Heart left ventricle (tissue), 16 donors: ENCODE results near the gene NXNL2. TPM values are rescaled to one million over a fixed set of nuclear protein-coding genes. Genes with fewer than 3 reads are reported as not detected.

Experiments used
- ATAC-seq, 4 donors: fragments of 200-7000 bp; cut with Tn5 transposase; one replicate each; pipeline ENCODE4 v1.9.1; 2020 to 2022; ENCODE audit warnings: moderate library complexity in 4 of 4, mild to moderate bottlenecking in 3 of 4, moderate number of reproducible peaks in 1 of 4
- DNase-seq, 5 donors: peaks; one replicate each; pipeline ENCODE4 v3.0.0-alpha.2; 2020
- H3K27ac ChIP-seq, 12 donors: fragments of 200-600 bp; sonication (generic) in 4 of 12; one replicate each; pipeline versions ENCODE4 v1.5.0 to v1.8.0; 2016 to 2022; ENCODE audit warnings: mild to moderate bottlenecking in 2 of 12
- H3K27me3 ChIP-seq, 9 donors: fragments of 200-600 bp; sonication (generic) in 2 of 9; one replicate each; pipeline versions ENCODE4 v1.5.1 to v1.8.0; 2016 to 2022; ENCODE audit warnings: mild to moderate bottlenecking in 3 of 9
- H3K36me3 ChIP-seq, 9 donors: fragments of 200-600 bp; sonication (generic) in 2 of 9; one replicate each; pipeline versions ENCODE4 v1.5.0 to v1.8.0; 2018 to 2022; ENCODE audit warnings: mild to moderate bottlenecking in 2 of 9
- H3K4me1 ChIP-seq, 12 donors: fragments of 200-600 bp; sonication (generic) in 4 of 12; one replicate each; pipeline versions ENCODE4 v1.5.0 to v1.8.0; 2016 to 2022; ENCODE audit warnings: mild to moderate bottlenecking in 3 of 12
- H3K4me3 ChIP-seq, 12 donors: fragments of 200-600 bp; sonication (generic) in 4 of 12; one replicate each; pipeline versions ENCODE4 v1.5.0 to v1.8.0; 2017 to 2022; ENCODE audit warnings: mild to moderate bottlenecking in 9 of 12, moderate library complexity in 4 of 12
- H3K9me3 ChIP-seq, 12 donors: fragments of 200-600 bp; sonication (generic) in 4 of 12; one replicate each; pipeline versions ENCODE4 v1.5.0 to v1.8.0; 2016 to 2022; ENCODE audit warnings: mild to moderate bottlenecking in 1 of 12
- POLR2A ChIP-seq, 2 donors: fragments of 450-650 bp; IDR thresholded peaks; one replicate each; pipeline ENCODE4 v1.6.1; 2017; ENCODE audit warnings: antibody characterized with exemption in 2 of 2, mild to moderate bottlenecking in 2 of 2, moderate library complexity in 2 of 2
- WGBS, 4 donors: extraction: QIAGEN DNeasy Blood & Tissue Kit in 2 of 4; methylation state at CpG; one replicate each; pipeline versions ENCODE4 v1.1.5 to v1.1.7; 2013 to 2018; 5-methylcytosine and 5-hydroxymethylcytosine counted together
- intact Hi-C, 10 donors: fragments of 100-400 bp; cut with DNase I; formaldehyde crosslinking; loops; one replicate each; pipeline versions ENCODE4 v1.11.1 to v1.14.2; 2022
- polyA plus RNA-seq, 2 donors: library from polyadenylated mRNA; stranded (reverse); fragments of 200-250 nt; gene quantifications; one replicate each; pipeline ENCODE4 v1.2.3, GENCODE V29; 2013
- total RNA-seq, 9 donors: library from RNA; depleted of rRNA in 2 of 9; stranded (reverse); fragments of >200 nt in 2 of 9; fragmentation: NEBNext Ultra II Directional in 3 of 9; extraction: Animal tissue kit (Norgen Biotek cat#: 25700) in 3 of 9; gene quantifications; one replicate each; pipeline versions ENCODE4 v1.1.0 to v1.2.4, GENCODE V29; 2016 to 2023
- TF ChIP-seq, protein P1 (sequence below), 12 donors: fragments of 200-600 bp; sonication (generic) in 4 of 12; IDR thresholded peaks; one replicate each; pipeline versions ENCODE4 v1.5.0 to v1.8.0; 2018 to 2022; ENCODE audit warnings: antibody characterized with exemption in 12 of 12, mild to moderate bottlenecking in 5 of 12
- donor health status: ischemic (EF 13 %, LVEDD 7.1; RV severe dilation, severe dysfunction).
- donor health status: healthy with polysubstance abuse.
- donor health status: DM: no; HTN: yes; CAD: no.
- donor health status: DM: no; HTN: no; CAD: no.
- donor health status: ischemic (EF 25% LVEDD 6.9; RV normal size, moderate dysfunction).
- donor health status: ischemic (EF 25% LVEDD 5.7; RV mildly dilated, moderate dysfunction).
- donor health status: healthy.
- donor health status: DM: yes; HTN: yes; CAD: no.
- donor health status: ischemic (EF 35%, LVEDD 5.7; RV mildly dilated, moderate dysfunction).
- donor health status: nonischemic (EF 11% LVEDD 7.7; RV severe dilation, severe dysfunction).
- donor health status: DM: yes; HTN: yes; CAD: no.
- donor health status: PGD.
- donor health status: ischemic (EF 29% LVEDD 5.4; RV normal size, mild dysfunction).
- donor health status: nonischemic (EF 23%, LVEDD 6.1; RV moderate dilation, normal function).

NXNL2 gene
- total and polyA plus RNA-seq, 11 donors, result 0.07 TPM; not detected in 10

DNA sequence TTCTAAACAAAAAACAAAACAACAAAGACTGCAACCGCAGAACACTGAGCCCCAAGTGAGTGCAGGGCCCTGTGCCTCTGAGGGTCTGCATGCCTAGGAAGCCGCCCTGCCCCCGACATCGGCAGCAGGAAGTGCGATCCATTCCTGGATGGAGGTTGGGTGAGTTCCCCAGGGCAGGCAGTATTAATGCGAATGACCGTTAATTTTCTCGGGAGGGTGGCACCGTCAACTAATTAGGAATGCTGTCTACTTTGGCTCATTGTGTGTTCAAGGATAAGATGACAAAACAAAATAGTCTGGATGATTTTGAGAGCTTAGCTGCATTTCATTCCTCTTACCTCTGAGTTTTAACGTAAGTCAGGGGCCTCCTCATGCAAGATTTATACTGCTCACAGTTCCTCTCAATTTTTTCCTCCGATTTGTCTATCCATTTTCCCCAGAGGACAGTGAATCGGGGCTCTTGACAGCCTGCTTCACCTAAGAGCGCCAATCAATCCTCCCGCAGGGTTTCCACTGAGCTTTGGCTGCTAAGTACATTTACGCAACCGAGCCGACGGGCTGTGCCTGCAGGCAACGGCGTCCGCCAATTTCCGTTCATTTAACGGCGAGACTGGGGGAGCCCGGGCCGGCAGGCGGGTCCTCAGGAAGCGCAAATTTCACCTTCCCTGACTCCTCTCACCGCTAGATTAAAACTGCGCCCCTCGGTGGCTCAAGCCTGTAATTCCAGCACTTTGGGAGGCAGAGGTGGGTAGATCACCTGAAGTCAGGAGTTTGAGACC is 2.9 kb upstream of the NXNL2 start:
- peak in 2 of 5 donors; percentile 29 to 45 for DNase-seq
- Histone ChIP-seq H3K4me3 (no peak overlapping the region), H3K36me3 (no peaks in the 10 kb centered on the region), H3K27ac (no peak overlapping the region), H3K27me3 (peaks cover 0 to 37% (median 12%) of the 10 kb centered on the region in 9 donors), H3K9me3 (no peaks in the 10 kb centered on the region), H3K4me1 (peaks cover 3 to 25% (median 11%) of the 10 kb centered on the region in 12 donors)
- ATAC-seq, result no peak
- intact Hi-C loops, result loop anchor here in 1 of 10 donors (10.0 kb wide), 1 partner anchor 147 kb away; the partner anchor contains the start of gene SPIN1
- WGBS, 4 donors, result 20 to 33% (median 27%) methylated on average over 25 to 31 of the region's 31 CpGs
- TF ChIP-seq POLR2A (IDR thresholded peaks at IDR 0.05), result no peak
- TF ChIP-seq, protein P1, sequence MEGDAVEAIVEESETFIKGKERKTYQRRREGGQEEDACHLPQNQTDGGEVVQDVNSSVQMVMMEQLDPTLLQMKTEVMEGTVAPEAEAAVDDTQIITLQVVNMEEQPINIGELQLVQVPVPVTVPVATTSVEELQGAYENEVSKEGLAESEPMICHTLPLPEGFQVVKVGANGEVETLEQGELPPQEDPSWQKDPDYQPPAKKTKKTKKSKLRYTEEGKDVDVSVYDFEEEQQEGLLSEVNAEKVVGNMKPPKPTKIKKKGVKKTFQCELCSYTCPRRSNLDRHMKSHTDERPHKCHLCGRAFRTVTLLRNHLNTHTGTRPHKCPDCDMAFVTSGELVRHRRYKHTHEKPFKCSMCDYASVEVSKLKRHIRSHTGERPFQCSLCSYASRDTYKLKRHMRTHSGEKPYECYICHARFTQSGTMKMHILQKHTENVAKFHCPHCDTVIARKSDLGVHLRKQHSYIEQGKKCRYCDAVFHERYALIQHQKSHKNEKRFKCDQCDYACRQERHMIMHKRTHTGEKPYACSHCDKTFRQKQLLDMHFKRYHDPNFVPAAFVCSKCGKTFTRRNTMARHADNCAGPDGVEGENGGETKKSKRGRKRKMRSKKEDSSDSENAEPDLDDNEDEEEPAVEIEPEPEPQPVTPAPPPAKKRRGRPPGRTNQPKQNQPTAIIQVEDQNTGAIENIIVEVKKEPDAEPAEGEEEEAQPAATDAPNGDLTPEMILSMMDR (IDR thresholded peaks at IDR 0.05), result peak in 4 of 12 donors; percentile 9 to 13 (median 11)

DNA sequence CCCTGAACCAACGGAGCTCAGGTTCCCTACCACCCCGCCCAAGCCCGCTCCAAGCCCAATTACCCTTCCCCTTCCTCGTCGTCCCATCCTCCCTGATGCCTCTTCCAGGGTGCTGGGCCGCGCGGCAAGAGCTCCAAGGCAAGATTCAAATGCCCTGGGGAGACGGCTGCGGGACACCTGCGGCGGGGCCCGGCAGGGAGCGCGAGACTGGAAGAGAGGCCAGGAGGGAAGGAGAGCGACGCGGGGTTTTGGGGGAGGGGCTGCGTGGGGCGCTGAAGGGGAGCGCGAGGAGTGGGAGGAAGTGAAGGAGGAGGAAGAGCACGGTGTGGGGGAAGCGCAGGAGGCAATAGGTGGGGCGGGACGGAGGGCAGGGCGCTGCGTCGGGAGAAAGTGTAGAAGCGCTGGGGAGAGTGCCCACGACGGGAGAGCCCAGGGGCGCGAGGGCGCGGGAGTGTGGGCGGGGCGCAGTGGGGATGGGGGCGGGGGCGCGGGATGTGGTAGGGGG is 975 bp upstream of the NXNL2 start:
- intact Hi-C loops, result loop anchor here in 1 of 10 donors (10.0 kb wide), 1 partner anchor 149 kb away; the partner anchor contains the start of gene SPIN1
- Histone ChIP-seq H3K27ac (peak overlapping the region in 6 of 12 donors; percentile 19 to 76 (median 54)), H3K27me3 (peaks cover 0 to 44% (median 20%) of the 10 kb centered on the region in 9 donors), H3K4me3 (peak overlapping the region in 10 of 12 donors; percentile 30 to 56 (median 47)), H3K4me1 (peaks cover 3 to 31% (median 11%) of the 10 kb centered on the region in 12 donors), H3K9me3 (no peaks in the 10 kb centered on the region), H3K36me3 (no peaks in the 10 kb centered on the region)
- DNase-seq (peak in 2 of 5 donors; percentile 25 to 28), ATAC-seq (peak in 3 of 4 donors; percentile 6 to 25 (median 6))
- TF ChIP-seq POLR2A (IDR thresholded peaks at IDR 0.05), result no peak
- TF ChIP-seq, protein P1 (IDR thresholded peaks at IDR 0.05), result no peak
- 3 to 5% (median 4%) methylated on average over 38 to 41 of the region's 41 CpGs for WGBS, 4 donors

DNA sequence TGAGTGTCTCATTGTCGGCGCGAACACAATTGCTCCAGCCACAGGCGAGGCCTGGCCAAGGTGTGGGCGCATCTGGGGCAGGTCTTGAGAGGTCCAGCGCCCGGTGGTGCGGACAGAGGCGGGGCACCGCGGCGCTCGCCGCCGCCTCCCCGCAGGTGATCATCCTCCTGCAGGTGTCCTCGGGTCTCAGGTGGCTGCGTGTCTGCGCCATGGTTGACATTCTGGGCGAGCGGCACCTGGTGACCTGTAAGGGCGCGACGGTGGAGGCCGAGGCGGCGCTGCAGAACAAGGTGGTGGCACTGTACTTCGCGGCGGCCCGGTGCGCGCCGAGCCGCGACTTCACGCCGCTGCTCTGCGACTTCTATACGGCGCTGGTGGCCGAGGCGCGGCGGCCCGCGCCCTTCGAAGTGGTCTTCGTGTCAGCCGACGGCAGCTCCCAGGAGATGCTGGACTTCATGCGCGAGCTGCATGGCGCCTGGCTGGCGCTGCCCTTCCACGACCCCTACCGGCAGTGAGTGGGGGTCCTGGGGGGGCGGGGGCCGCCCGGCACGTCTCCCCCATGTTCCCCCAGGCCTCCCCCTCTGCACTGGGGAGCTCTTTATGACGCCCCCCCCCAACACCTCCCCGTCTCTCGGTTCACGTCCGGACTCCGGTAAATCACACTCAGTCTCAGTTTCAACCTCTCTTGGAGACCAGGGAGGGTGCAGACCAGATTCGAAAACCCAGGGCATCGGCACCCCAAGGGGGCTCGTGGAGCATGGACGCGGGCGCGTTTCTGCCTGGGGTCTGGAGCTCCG is 446 bp downstream of the NXNL2 start:
- TF ChIP-seq, protein P1 (IDR thresholded peaks at IDR 0.05), result no peak
- no peak for TF ChIP-seq POLR2A (IDR thresholded peaks at IDR 0.05)
- peak in 1 of 4 donors; percentile 7 for ATAC-seq
- Histone ChIP-seq H3K9me3 (no peaks in the 10 kb centered on the region), H3K4me1 (peaks cover 3 to 31% (median 11%) of the 10 kb centered on the region in 12 donors), H3K27ac (peak overlapping the region in 3 of 12 donors; percentile 18 to 46 (median 38)), H3K4me3 (peak overlapping the region; percentile 17 to 58 (median 46)), H3K36me3 (no peaks in the 10 kb centered on the region), H3K27me3 (peaks cover 0 to 44% (median 20%) of the 10 kb centered on the region in 9 donors)
- DNase-seq, result peak in 1 of 5 donors; percentile 66
- intact Hi-C loops, result loop anchor here in 1 of 10 donors (10.0 kb wide), 1 partner anchor 151 kb away; the partner anchor contains the start of gene SPIN1
- WGBS, 4 donors, result 5 to 26% (median 6%) methylated on average over 15 to 75 of the region's 75 CpGs
